H1 (cell line): ENCODE measurements around the gene DNAJC27. TPM values are rescaled to one million over a fixed set of nuclear protein-coding genes. Genes with fewer than 3 reads are reported as not detected.

ENCODE experiments used
- RAD21 ChIP-seq, 2 experiments: IDR thresholded peaks in 1 of 2; conservative IDR thresholded peaks in 1 of 2; 2 replicates each; pipeline ENCODE4 v1.6.1; 2011; ENCODE audit warnings: low read depth in 2 of 2, low read length in 2 of 2, improper control_type of control experiment in 1 of 2, inconsistent platforms in 1 of 2, mild to moderate bottlenecking in 1 of 2, moderate library complexity in 1 of 2
- SIRT6 ChIP-seq: IDR thresholded peaks from one replicate; pipeline ENCODE4 v1.7.1; 2012; ENCODE audit warnings: low read length, inconsistent platforms
- TAF1 ChIP-seq: IDR thresholded peaks from 2 replicates; pipeline ENCODE4 v1.6.1; 2011; ENCODE audit warnings: mild to moderate bottlenecking, low read depth, low read length
- polyA plus RNA-seq, 7 experiments: library from polyadenylated mRNA; depleted of rRNA in 3 of 7; stranded (reverse) in 5 of 7; unstranded in 2 of 7; fragments of >200 nt in 5 of 7; fragments of 200-250 nt in 2 of 7; gene quantifications; 1 replicate in 5 of 7; 2 replicates in 1 of 7; 4 replicates in 1 of 7; pipeline versions ENCODE4 v1.2.1 to v1.2.3, GENCODE V29; 2011 to 2013; ENCODE audit warnings: missing spikeins in 2 of 7, mixed read lengths in 2 of 7
- total RNA-seq: library from RNA; stranded (reverse); fragmentation: NEBNext Ultra II Directional; extraction: Animal tissue kit (Norgen Biotek cat#: 25700); gene quantifications from 2 replicates; pipeline ENCODE4 v1.2.1, GENCODE V29; 2021

DNAJC27 gene
- total and polyA plus RNA-seq, 2 of the 8 experiments (the other 6 are each of a cell fraction or from before 2014, with no cell fraction given), result 1.4 to 4.5 TPM

DNA sequence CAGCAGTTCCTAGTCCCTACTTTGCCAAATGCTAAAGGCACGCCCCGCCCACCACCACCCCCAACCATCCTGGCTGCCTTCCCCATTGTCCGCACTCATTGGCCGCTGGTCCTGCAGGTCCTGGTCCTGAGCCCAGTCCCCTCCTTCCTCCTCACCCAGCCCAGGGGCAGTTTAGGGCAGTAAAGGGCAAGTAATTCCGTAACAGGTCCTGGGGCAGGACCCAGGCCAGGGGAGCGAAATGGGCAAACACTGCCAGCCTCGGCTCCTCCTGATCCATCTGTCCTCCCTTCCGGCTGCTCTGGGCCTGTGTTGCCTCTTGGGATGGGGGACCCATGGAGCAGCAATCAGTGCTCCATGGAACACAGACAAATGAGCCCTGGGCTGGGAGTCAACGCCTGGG, 57.8 kb downstream of the DNAJC27 start (continued):
- TF ChIP-seq RAD21 (IDR thresholded peaks at IDR 0.05 in 1 of 2, conservative IDR thresholded peaks at IDR 0.05 in 1 of 2; ENCODE audit: low read depth in 2 of 2, low read length in 2 of 2) (no peak), SIRT6 (no peak), TAF1 (no peak)
